Naive thymus-derived CD4-positive, alpha-beta T cell (primary cell): ENCODE measurements around the gene GNAO1. TPM values are rescaled to one million over a fixed set of nuclear protein-coding genes. Genes with fewer than 3 reads are reported as not detected.
A peak's percentile ranks its signal among the peaks of the same experiment; 100 is the strongest.

Experiments used
- ATAC-seq: fragments of 150-1000 bp; cut with Tn5 transposase; 2 replicates; pipeline ENCODE4 v1.10.0; 2021; ENCODE audit warnings: mild to moderate bottlenecking, moderate library complexity
- CTCF ChIA-PET: fragments of 350-600 bp; sonication (Branson Sonifier 250); formaldehyde crosslinking; loops from one replicate; lab custom pipeline; 2021; ENCODE audit warnings: antibody characterized with exemption; lab: Charles Lee
- POLR2A ChIA-PET: fragments of 350-600 bp; sonication (Branson Sonifier 250); formaldehyde crosslinking; loops from one replicate; lab custom pipeline; 2021; ENCODE audit warnings: antibody characterized with exemption, inconsistent platforms; lab: Charles Lee
- DNase-seq, 9 donors: peaks; one replicate each; pipeline versions ENCODE4 v3.0.0 to v3.0.0-alpha.2; 2020 to 2022; ENCODE audit warnings: mixed read lengths in 1 of 9
- H3K27ac ChIP-seq: one replicate; pipeline ENCODE4 v1.7.0; 2013; ENCODE audit warnings: mild to moderate bottlenecking, low read depth, low read length, moderate library complexity
- H3K27me3 ChIP-seq, 2 donors: one replicate each; pipeline ENCODE4 v1.7.0; 2013; ENCODE audit warnings: low read length in 2 of 2, mild to moderate bottlenecking in 2 of 2, moderate library complexity in 2 of 2; ENCODE audit not compliant: control insufficient read depth in 2 of 2, insufficient read depth in 2 of 2
- H3K36me3 ChIP-seq, 3 experiments: 1 replicate in 2 of 3; 2 replicates in 1 of 3; pipeline ENCODE4 v1.7.0; 2013; ENCODE audit warnings: low read length in 3 of 3, mild to moderate bottlenecking in 3 of 3, moderate library complexity in 1 of 3; ENCODE audit not compliant: insufficient read depth in 3 of 3, control insufficient read depth in 2 of 3
- H3K4me1 ChIP-seq, 2 donors: one replicate each; pipeline ENCODE4 v1.7.0; 2013; ENCODE audit warnings: low read length in 2 of 2, mild to moderate bottlenecking in 2 of 2, moderate library complexity in 1 of 2; ENCODE audit not compliant: control insufficient read depth in 2 of 2, insufficient read depth in 2 of 2
- H3K4me3 ChIP-seq: 2 replicates; pipeline ENCODE4 v1.7.0; 2013; ENCODE audit warnings: mild to moderate bottlenecking, low read length
- H3K9me3 ChIP-seq, 3 experiments: 1 replicate in 2 of 3; 2 replicates in 1 of 3; pipeline ENCODE4 v1.7.0; 2013; ENCODE audit warnings: low read length in 3 of 3; ENCODE audit not compliant: control insufficient read depth in 2 of 3
- H3K27ac Mint-ChIP-seq, 9 donors: one replicate each; pipeline ENCODE4 v1.8.0; 2020 to 2022; ENCODE audit warnings: mixed read lengths in 9 of 9, mild to moderate bottlenecking in 8 of 9, moderate library complexity in 5 of 9, inconsistent platforms in 2 of 9
- H3K27me3 Mint-ChIP-seq, 5 donors: one replicate each; pipeline ENCODE4 v1.8.0; 2021 to 2022; ENCODE audit warnings: mixed read lengths in 5 of 5, mild to moderate bottlenecking in 1 of 5
- H3K36me3 Mint-ChIP-seq, 5 donors: one replicate each; pipeline ENCODE4 v1.8.0; 2020 to 2022; ENCODE audit warnings: mixed read lengths in 5 of 5, mild to moderate bottlenecking in 3 of 5, inconsistent platforms in 1 of 5
- H3K4me1 Mint-ChIP-seq, 7 donors: one replicate each; pipeline ENCODE4 v1.8.0; 2020 to 2022; ENCODE audit warnings: mixed read lengths in 7 of 7, mild to moderate bottlenecking in 3 of 7, inconsistent platforms in 1 of 7
- H3K4me3 Mint-ChIP-seq, 10 donors: one replicate each; pipeline ENCODE4 v1.8.0; 2020 to 2022; ENCODE audit warnings: mild to moderate bottlenecking in 10 of 10, mixed read lengths in 10 of 10, moderate library complexity in 6 of 10, inconsistent platforms in 2 of 10
- H3K9me3 Mint-ChIP-seq, 11 donors: one replicate each; pipeline ENCODE4 v1.8.0; 2020 to 2022; ENCODE audit warnings: mixed read lengths in 11 of 11, mild to moderate bottlenecking in 4 of 11, inconsistent platforms in 1 of 11, moderate library complexity in 1 of 11
- intact Hi-C, 2 donors: fragments of 100-400 bp; cut with micrococcal nuclease; formaldehyde crosslinking; loops; one replicate each; pipeline ENCODE4 v1.15.1; 2023
- polyA plus RNA-seq, 2 donors: library from polyadenylated mRNA; unstranded; fragments of 300-500 nt; fragmentation: Illumina TruSeq; gene quantifications; one replicate each; pipeline ENCODE4 v1.2.3, GENCODE V29; 2021
- total RNA-seq, 6 experiments: library from RNA in 5 of 6; stranded (reverse) in 5 of 6; gene quantifications; 1 replicate in 5 of 6; 2 replicates in 1 of 6; pipeline ENCODE4 v1.2.3 and lab custom pipeline; 2021 to 2026

GNAO1 gene
- total and polyA plus RNA-seq, 7 experiments from 2014 or later: 0.43 to 5.4 (median 0.80) TPM; not detected in 2

DNA sequence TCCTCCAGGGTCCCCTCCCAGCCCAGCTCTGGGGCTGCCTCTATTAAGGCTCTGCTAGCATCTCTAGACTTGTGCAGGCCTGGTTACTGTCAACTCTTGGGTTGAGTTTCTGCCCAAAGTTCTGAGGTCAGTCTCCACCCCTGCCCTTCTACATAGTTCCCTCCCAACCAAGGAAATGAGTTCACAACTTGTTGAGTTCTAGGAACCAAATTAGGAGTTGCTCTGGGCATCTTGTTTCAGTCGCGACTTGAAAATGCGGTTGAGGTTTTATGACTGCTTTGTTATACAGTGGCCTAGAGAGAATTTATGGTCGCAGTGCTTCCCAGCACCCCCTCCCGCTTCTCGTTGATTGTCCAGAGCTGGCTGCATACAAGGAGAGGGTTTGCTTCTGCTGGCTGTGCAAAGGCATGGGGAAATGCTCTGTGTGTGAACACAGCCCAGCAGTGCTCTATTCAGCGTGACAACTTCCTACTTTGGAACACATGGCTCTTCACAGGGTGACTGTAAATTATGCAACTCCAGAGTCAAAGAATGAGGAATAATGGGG lies 20.2 kb downstream of the GNAO1 start:
- Mint-ChIP-seq H3K4me3 (no peak overlapping the region), H3K27me3 (peaks cover 25 to 77% (median 32%) of the 10 kb centered on the region in 5 donors), H3K4me1 (peaks cover 0 to 3% (median 0%) of the 10 kb centered on the region in 7 donors), H3K9me3 (peaks cover 0 to 2% (median 0%) of the 10 kb centered on the region in 11 donors), H3K36me3 (no peaks in the 10 kb centered on the region), H3K27ac (no peak overlapping the region)
- no peak for ATAC-seq
- intact Hi-C loops: no loop called here
- no peak overlapping the region for H3K27ac ChIP-seq
- DNase-seq: no peak
- ChIA-PET POLR2A (no interaction called here), CTCF (no interaction called here)
- no peaks in the 10 kb centered on the region for H3K27me3 ChIP-seq
- H3K9me3 ChIP-seq: no peaks in the 10 kb centered on the region
- H3K4me1 ChIP-seq: no peaks in the 10 kb centered on the region
- H3K4me3 ChIP-seq: no peak overlapping the region
- no peaks in the 10 kb centered on the region for H3K36me3 ChIP-seq

DNA sequence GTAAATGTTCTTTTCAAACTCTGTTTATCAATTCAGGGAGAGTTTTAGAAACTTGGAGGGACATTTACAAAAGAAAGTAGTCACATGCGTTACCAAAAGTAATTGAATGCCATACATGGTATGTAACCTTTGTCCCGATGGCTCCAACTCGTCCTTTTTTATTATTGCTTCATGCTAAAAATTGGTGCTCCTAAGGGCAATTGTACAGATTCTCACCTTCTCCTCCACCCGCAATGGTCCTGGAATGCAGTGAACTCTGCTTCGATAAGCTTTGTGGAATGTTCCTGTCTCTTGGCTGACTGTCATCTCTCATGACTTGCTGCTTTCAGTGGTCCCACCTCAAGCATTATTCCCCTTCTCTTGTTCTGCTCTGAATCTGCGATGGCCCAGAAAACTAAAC lies 20.9 kb downstream of the GNAO1 start:
- Histone ChIP-seq H3K9me3 (no peaks in the 10 kb centered on the region), H3K36me3 (no peaks in the 10 kb centered on the region), H3K4me1 (no peaks in the 10 kb centered on the region), H3K27ac (no peak overlapping the region), H3K27me3 (no peaks in the 10 kb centered on the region), H3K4me3 (no peak overlapping the region)
- ChIA-PET CTCF (no interaction called here), POLR2A (no interaction called here)
- DNase-seq (no peak), ATAC-seq (no peak)
- no peaks in the 10 kb centered on the region for H3K36me3 Mint-ChIP-seq
- H3K4me3 Mint-ChIP-seq: no peak overlapping the region
- H3K9me3 Mint-ChIP-seq: peaks cover 0 to 2% (median 0%) of the 10 kb centered on the region in 11 donors
- no peak overlapping the region for H3K27ac Mint-ChIP-seq
- peaks cover 0 to 3% (median 0%) of the 10 kb centered on the region in 7 donors for H3K4me1 Mint-ChIP-seq
- intact Hi-C loops: no loop called here
- peaks cover 25 to 74% (median 32%) of the 10 kb centered on the region in 5 donors for H3K27me3 Mint-ChIP-seq

DNA sequence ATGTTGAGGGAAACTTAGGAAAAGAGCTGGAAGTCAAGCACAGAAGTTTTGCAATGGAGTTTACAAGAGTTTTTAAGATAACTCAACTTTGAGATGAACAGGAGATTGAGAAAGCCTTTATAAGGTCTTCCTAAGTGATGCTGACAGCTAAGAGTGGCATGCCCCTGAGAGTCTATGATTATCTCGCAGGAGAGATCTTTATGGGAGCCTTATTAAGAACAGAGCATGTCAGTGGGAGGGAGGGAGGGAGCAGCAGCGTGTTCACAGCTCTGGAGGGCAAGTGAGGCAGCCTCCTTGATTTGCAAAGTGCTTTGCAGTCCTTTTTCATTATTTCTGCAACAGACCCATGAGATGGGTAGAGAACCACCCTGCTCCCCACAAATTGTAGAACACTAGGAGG lies 30.7 kb downstream of the GNAO1 start:
- ATAC-seq (no peak), DNase-seq (no peak)
- peaks cover 16 to 23% (median 21%) of the 10 kb centered on the region in 7 donors for H3K4me1 Mint-ChIP-seq
- no peaks in the 10 kb centered on the region for H3K36me3 ChIP-seq
- peaks cover 0 to 6% (median 0%) of the 10 kb centered on the region in 11 donors for H3K9me3 Mint-ChIP-seq
- H3K4me3 Mint-ChIP-seq: no peak overlapping the region
- peaks cover 0 to 58% (median 0%) of the 10 kb centered on the region in 5 donors for H3K27me3 Mint-ChIP-seq
- H3K4me1 ChIP-seq: peaks cover 5 to 25% of the 10 kb centered on the region in 2 donors
- no peak overlapping the region for H3K4me3 ChIP-seq
- CTCF ChIA-PET: no interaction called here
- POLR2A ChIA-PET: no interaction called here
- H3K27ac ChIP-seq: no peak overlapping the region
- peaks cover 0 to 11% (median 0%) of the 10 kb centered on the region in 5 donors for H3K36me3 Mint-ChIP-seq
- intact Hi-C loops: loop anchor here in 1 of 2 donors (10.0 kb wide), 1 partner anchor 53 kb away; no protein-coding TSS in a partner anchor
- no peaks in the 10 kb centered on the region for H3K9me3 ChIP-seq
- no peaks in the 10 kb centered on the region for H3K27me3 ChIP-seq
- H3K27ac Mint-ChIP-seq: no peak overlapping the region

DNA sequence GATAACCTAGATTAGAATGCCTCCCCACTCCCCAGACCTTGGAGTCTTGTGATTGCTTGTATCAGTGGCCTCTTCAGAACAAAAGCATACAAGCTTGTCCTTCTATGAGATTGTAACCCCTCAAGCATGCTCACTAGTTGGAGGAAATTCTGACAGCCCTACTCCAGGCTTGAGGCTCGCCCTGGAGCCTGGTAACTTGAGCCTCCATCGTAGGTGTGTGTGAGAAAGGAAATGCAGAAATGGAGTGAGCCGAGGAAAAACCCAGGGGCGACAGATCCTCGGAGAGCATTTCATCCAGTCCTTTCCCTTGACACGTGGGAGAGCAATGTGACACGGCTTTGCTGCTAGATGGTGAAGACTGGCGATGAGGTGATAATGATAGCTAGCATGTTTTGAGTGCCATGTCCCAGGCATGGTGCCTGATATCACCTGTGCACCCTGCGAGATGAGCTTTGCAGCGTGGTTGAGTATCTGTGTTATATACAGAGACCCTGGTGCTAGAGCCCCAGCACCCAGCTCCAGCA lies 31.2 kb downstream of the GNAO1 start:
- Mint-ChIP-seq H3K4me3 (no peak overlapping the region), H3K27ac (no peak overlapping the region), H3K36me3 (peaks cover 0 to 11% (median 0%) of the 10 kb centered on the region in 5 donors), H3K4me1 (peaks cover 21 to 28% (median 25%) of the 10 kb centered on the region in 7 donors), H3K9me3 (peaks cover 0 to 6% (median 0%) of the 10 kb centered on the region in 11 donors), H3K27me3 (peaks cover 0 to 57% (median 0%) of the 10 kb centered on the region in 5 donors)
- ATAC-seq (no peak), DNase-seq (no peak)
- intact Hi-C loops: loop anchor here in 1 of 2 donors (10.0 kb wide), 1 partner anchor 52 kb away; no protein-coding TSS in a partner anchor
- peaks cover 5 to 31% of the 10 kb centered on the region in 2 donors for H3K4me1 ChIP-seq
- no peaks in the 10 kb centered on the region for H3K27me3 ChIP-seq
- H3K36me3 ChIP-seq: no peaks in the 10 kb centered on the region
- no peak overlapping the region for H3K27ac ChIP-seq
- POLR2A ChIA-PET: no interaction called here
- CTCF ChIA-PET: interaction anchor here (0.6 kb wide), 1 partner anchor 63 kb away, joined by 3 read pairs; no protein-coding TSS in a partner anchor
- no peak overlapping the region for H3K4me3 ChIP-seq
- H3K9me3 ChIP-seq: no peaks in the 10 kb centered on the region

DNA sequence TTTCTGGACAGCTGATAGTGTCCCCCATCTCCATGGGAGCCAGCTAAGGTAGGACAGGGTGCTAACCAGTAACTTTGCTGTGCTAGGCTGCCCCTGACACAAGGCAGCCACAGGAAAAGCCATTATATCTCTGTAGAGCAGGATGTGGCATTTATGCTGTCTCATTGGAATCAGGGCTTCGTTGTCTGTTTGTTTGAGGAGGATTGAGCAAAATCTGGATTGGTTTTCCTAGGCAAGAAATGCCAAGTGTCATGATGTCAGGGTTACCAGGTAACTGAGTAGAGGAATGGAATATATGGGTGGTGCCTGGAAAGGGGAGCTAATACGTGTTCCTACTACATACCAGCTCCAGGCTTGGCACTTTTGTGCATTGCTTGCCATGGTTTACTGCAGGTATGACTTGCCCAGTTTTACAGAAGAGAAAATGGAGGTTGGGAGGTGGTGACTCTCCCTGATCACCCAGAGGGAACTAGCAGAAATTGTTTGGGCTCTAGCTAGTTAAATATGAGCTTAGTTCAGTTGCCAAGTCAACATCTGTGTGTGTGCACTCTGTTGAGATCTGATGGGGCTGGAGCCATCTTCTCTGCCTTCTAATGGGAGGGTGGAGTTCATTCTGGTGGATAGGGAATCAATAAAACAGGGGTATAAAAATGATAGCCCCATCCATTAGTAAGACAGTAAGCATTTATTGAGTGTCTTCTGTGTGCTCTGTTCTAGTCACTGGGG lies 33.9 kb downstream of the GNAO1 start:
- Mint-ChIP-seq H3K27me3 (peaks cover 0 to 49% (median 0%) of the 10 kb centered on the region in 5 donors), H3K4me1 (peaks cover 24 to 31% (median 28%) of the 10 kb centered on the region in 7 donors), H3K4me3 (peak overlapping the region in 1 of 10 donors; percentile 37), H3K36me3 (peaks cover 0 to 11% (median 0%) of the 10 kb centered on the region in 5 donors), H3K27ac (peak overlapping the region in 1 of 9 donors; percentile 13), H3K9me3 (peaks cover 0 to 6% (median 0%) of the 10 kb centered on the region in 11 donors)
- H3K4me3 ChIP-seq: no peak overlapping the region
- ChIA-PET CTCF (no interaction called here), POLR2A (no interaction called here)
- peaks cover 5 to 34% of the 10 kb centered on the region in 2 donors for H3K4me1 ChIP-seq
- H3K36me3 ChIP-seq: no peaks in the 10 kb centered on the region
- intact Hi-C loops: loop anchor here in 1 of 2 donors (5.0 to 10.0 kb wide), 2 partner anchors 33 to 50 kb away; partner anchors contain the start of gene GNAO1
- ATAC-seq (no peak), DNase-seq (no peak)
- H3K27me3 ChIP-seq: no peaks in the 10 kb centered on the region
- no peaks in the 10 kb centered on the region for H3K9me3 ChIP-seq
- no peak overlapping the region for H3K27ac ChIP-seq

DNA sequence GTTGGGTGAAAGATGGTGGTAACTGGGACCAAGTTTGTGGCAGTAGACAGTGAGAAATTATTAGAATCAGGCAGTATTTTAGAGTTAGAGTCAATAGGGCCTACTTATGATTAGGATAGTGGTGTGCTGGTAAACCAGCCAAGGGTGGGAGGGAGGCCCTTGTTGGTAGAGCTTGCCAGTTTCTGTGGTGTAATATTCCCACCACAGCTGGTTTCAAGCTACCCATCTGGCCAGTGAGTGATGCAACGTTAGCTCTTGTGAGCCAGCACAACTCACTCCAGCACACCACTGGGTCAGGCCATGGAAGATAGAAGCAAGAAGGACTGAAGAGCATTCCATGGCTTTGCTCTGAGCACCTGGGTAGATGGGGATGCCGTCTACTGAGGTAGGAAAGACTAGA lies 34.9 kb downstream of the GNAO1 start:
- H3K9me3 Mint-ChIP-seq: peaks cover 0 to 6% (median 0%) of the 10 kb centered on the region in 11 donors
- intact Hi-C loops: loop anchor here in 1 of 2 donors (2.0 to 10.0 kb wide), 3 partner anchors 23 to 49 kb away; partner anchors contain the start of gene GNAO1

More for the DNA sequence above, 34.9 kb downstream of the GNAO1 start:
- no peak overlapping the region for H3K27ac ChIP-seq
- DNase-seq: no peak
- ATAC-seq: no peak
- Mint-ChIP-seq H3K27me3 (peaks cover 0 to 44% (median 0%) of the 10 kb centered on the region in 5 donors), H3K27ac (peak overlapping the region in 1 of 9 donors; percentile 13), H3K4me3 (peak overlapping the region in 2 of 10 donors; percentile 5 to 56), H3K36me3 (peaks cover 0 to 11% (median 0%) of the 10 kb centered on the region in 5 donors), H3K4me1 (peaks cover 24 to 36% (median 28%) of the 10 kb centered on the region in 7 donors)
- no peak overlapping the region for H3K4me3 ChIP-seq
- no peaks in the 10 kb centered on the region for H3K9me3 ChIP-seq
- no peaks in the 10 kb centered on the region for H3K36me3 ChIP-seq
- peaks cover 5 to 34% of the 10 kb centered on the region in 2 donors for H3K4me1 ChIP-seq
- CTCF ChIA-PET: no interaction called here
- POLR2A ChIA-PET: no interaction called here
- H3K27me3 ChIP-seq: no peaks in the 10 kb centered on the region
